OCI-LY3 (cell line): ENCODE data around the gene C22orf31.

ENCODE experiments used
- H2AFZ ChIP-seq: fragments of 200-600, 300-600 bp; shearing (Covaris generic); 2 replicates; pipeline ENCODE4 v1.6.0; 2014; ENCODE audit warnings: antibody characterized with exemption, low read depth, low read length
- H3K27ac ChIP-seq: fragments of 200-600, 300-600 bp; sonication (generic); 2 replicates; pipeline ENCODE4 v1.5.1; 2014; ENCODE audit warnings: mild to moderate bottlenecking, low read length, moderate library complexity, mixed read lengths
- H3K27me3 ChIP-seq: fragments of 200-600, 300-600 bp; sonication (generic); 2 replicates; pipeline ENCODE4 v1.6.1; 2014; ENCODE audit warnings: low read depth, low read length, mixed read lengths
- H3K36me3 ChIP-seq: fragments of 200-600, 300-600 bp; sonication (generic); replicated peaks from 2 replicates; pipeline ENCODE3; 2014; ENCODE audit warnings: low read depth, low read length, mixed read lengths
- H3K4me1 ChIP-seq: fragments of 300-600, 200-600 bp; sonication (generic); 2 replicates; pipeline ENCODE4 v1.6.1; 2014; ENCODE audit warnings: low read length, mixed read lengths
- H3K4me2 ChIP-seq: fragments of 200-600, 300-600 bp; sonication (generic); 2 replicates; pipeline ENCODE4 v1.6.1; 2014; ENCODE audit warnings: low read length, mixed read lengths
- H3K4me3 ChIP-seq: fragments of 300-600, 200-600 bp; sonication (generic); 2 replicates; pipeline ENCODE4 v1.5.1; 2014; ENCODE audit warnings: antibody characterized with exemption, mild to moderate bottlenecking, low read length, moderate library complexity
- H3K79me2 ChIP-seq: fragments of 300-600, 200-600 bp; shearing (Covaris generic); 2 replicates; pipeline ENCODE4 v1.6.1; 2014; ENCODE audit warnings: mild to moderate bottlenecking, low read length, mixed read lengths
- H3K9ac ChIP-seq: fragments of 300-600, 200-600 bp; shearing (Covaris generic); 2 replicates; pipeline ENCODE4 v1.6.0; 2014; ENCODE audit warnings: mild to moderate bottlenecking, low read length, moderate library complexity
- H3K9me3 ChIP-seq: fragments of 200-600, 300-600 bp; shearing (Covaris generic); 2 replicates; pipeline ENCODE4 v1.6.1; 2014; ENCODE audit warnings: low read length, mixed read lengths; ENCODE audit not compliant: insufficient read depth
- H4K20me1 ChIP-seq: fragments of 200-600, 300-600 bp; sonication (generic); 2 replicates; pipeline ENCODE4 v1.6.1; 2016; ENCODE audit warnings: low read length, mixed read lengths; ENCODE audit not compliant: insufficient read depth
- CTCF ChIP-seq: fragments of 200-600, 300-600 bp; sonication (generic); IDR thresholded peaks from 2 replicates; pipeline ENCODE4 v1.5.1; 2014; ENCODE audit warnings: antibody characterized with exemption, low read length, low read depth
- EZH2phosphoT487 ChIP-seq: fragments of 200-600 bp; shearing (Covaris generic); IDR thresholded peaks from 2 replicates; pipeline ENCODE4 v1.6.1; 2018; ENCODE audit warnings: antibody characterized with exemption, mixed run types, low read depth

The C22orf31 gene

GRCh38 chr22:29070490-29070889 is 8.9 kb upstream of the C22orf31 start:
- H3K4me1 ChIP-seq = peaks cover 10% of the 10 kb centered on the region
- no peak overlapping the region for H3K4me2 ChIP-seq
- no peaks in the 10 kb centered on the region for H3K36me3 ChIP-seq
- no peak overlapping the region for H3K9ac ChIP-seq
- no peak overlapping the region for H2AFZ ChIP-seq
- peaks cover 51% of the 10 kb centered on the region for H3K27me3 ChIP-seq
- no peaks in the 10 kb centered on the region for H3K79me2 ChIP-seq
- no peak overlapping the region for H3K27ac ChIP-seq
- H3K4me3 ChIP-seq = no peak overlapping the region
- TF ChIP-seq EZH2phosphoT487 (no peak), CTCF (no peak)
- no peaks in the 10 kb centered on the region for H4K20me1 ChIP-seq
- H3K9me3 ChIP-seq = no peaks in the 10 kb centered on the region

GRCh38 chr22:29069463-29069862 is 7.8 kb upstream of the C22orf31 start:
- Histone ChIP-seq H3K4me3 (no peak overlapping the region), H2AFZ (no peak overlapping the region), H3K27ac (no peak overlapping the region), H3K27me3 (peaks cover 42% of the 10 kb centered on the region), H3K4me1 (peaks cover 10% of the 10 kb centered on the region), H4K20me1 (no peaks in the 10 kb centered on the region), H3K4me2 (no peak overlapping the region), H3K9ac (no peak overlapping the region), H3K79me2 (no peaks in the 10 kb centered on the region), H3K36me3 (no peaks in the 10 kb centered on the region), H3K9me3 (no peaks in the 10 kb centered on the region)
- TF ChIP-seq CTCF = no peak
- no peak for TF ChIP-seq EZH2phosphoT487

GRCh38 chr22:29065468-29066190 is 4.0 kb upstream of the C22orf31 start:
- TF ChIP-seq CTCF (no peak), EZH2phosphoT487 (no peak)
- H3K4me3 ChIP-seq = no peak overlapping the region
- peaks cover 25% of the 10 kb centered on the region for H3K27me3 ChIP-seq
- no peaks in the 10 kb centered on the region for H3K4me1 ChIP-seq
- H3K27ac ChIP-seq = no peak overlapping the region
- H3K79me2 ChIP-seq = no peaks in the 10 kb centered on the region
- H2AFZ ChIP-seq = no peak overlapping the region
- no peak overlapping the region for H3K9ac ChIP-seq
- H4K20me1 ChIP-seq = no peaks in the 10 kb centered on the region
- no peak overlapping the region for H3K4me2 ChIP-seq
- no peaks in the 10 kb centered on the region for H3K9me3 ChIP-seq
- no peaks in the 10 kb centered on the region for H3K36me3 ChIP-seq

- H3K27ac ChIP-seq = no peak overlapping the region
- no peaks in the 10 kb centered on the region for H3K79me2 ChIP-seq
- H3K4me1 ChIP-seq = no peaks in the 10 kb centered on the region
- H3K9me3 ChIP-seq = no peaks in the 10 kb centered on the region
- TF ChIP-seq CTCF = no peak
- TF ChIP-seq EZH2phosphoT487 = no peak
- H3K4me2 ChIP-seq = no peak overlapping the region
- H2AFZ ChIP-seq = no peak overlapping the region
- no peak overlapping the region for H3K4me3 ChIP-seq
- no peaks in the 10 kb centered on the region for H3K36me3 ChIP-seq
- H3K27me3 ChIP-seq = peaks cover 11% of the 10 kb centered on the region
- no peaks in the 10 kb centered on the region for H4K20me1 ChIP-seq
- no peak overlapping the region for H3K9ac ChIP-seq
These were observed 723 bp upstream of the C22orf31 start for GRCh38 chr22:29062286-29062821.
